ENCODE measurements around the gene LIPK. TPM values are rescaled to one million over a fixed set of nuclear protein-coding genes. Genes with fewer than 3 reads are reported as not detected.

The LIPK gene
- total and polyA plus RNA-seq, 2 of the 8 experiments (the other 6 are each of a cell fraction or from before 2014, with no cell fraction given), result not detected

DNA sequence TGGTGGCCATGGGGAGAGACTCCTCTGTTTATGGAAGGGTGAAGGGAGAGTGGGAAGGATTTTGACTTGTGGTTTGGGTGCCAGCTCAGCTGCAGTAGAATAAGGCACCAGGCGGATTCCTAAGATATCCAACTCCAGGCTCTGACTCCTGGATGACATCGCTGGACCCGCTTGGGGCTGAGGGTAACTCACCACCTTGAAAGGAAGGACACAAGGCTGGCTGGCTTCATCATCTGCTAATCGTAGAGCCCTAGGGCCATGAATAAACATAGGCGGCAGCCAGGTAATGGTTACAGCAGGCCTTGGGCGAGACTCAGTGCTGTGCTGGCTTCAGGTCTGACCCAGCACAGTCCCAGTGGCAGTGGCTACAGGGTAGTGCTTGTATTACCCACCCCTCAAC is 16.7 kb upstream of the LIPK start:
- Histone ChIP-seq H3K23ac (ENCODE audit: insufficient read length) (no peak overlapping the region), H3K79me1 (ENCODE audit: low read depth, low read length) (no peaks in the 10 kb centered on the region), H3K4me2 (ENCODE audit: insufficient read depth in 1 of 2, low read depth in 2 of 2, low read length in 2 of 2) (no peak overlapping the region), H3K14ac (ENCODE audit: insufficient read length) (no peak overlapping the region), H3K36me3 (ENCODE audit: control insufficient read depth in 2 of 4, insufficient read depth in 4 of 4, low read length in 3 of 4) (no peaks in the 10 kb centered on the region), H4K91ac (replicated peaks; ENCODE audit: insufficient read length, low read length) (no peak overlapping the region), H3K4ac (replicated peaks; ENCODE audit: insufficient read length, low read depth, low read length) (no peak overlapping the region), H2BK20ac (ENCODE audit: low read length) (no peak overlapping the region), H3K23me2 (ENCODE audit: low read depth, low read length) (no peaks in the 10 kb centered on the region), H3K9ac (replicated peaks in 1 of 4; ENCODE audit: extremely low read depth in 1 of 4, low read depth in 3 of 4, low read length in 3 of 4) (no peak overlapping the region; a peak in 1 of 7 replicates), H3K4me1 (replicated peaks in 1 of 4; ENCODE audit: control insufficient read depth in 3 of 4, insufficient read depth in 4 of 4, low read length in 3 of 4) (no peaks in the 10 kb centered on the region), H2AFZ (ENCODE audit: low read length) (no peak overlapping the region), H2BK5ac (ENCODE audit: low read depth, low read length) (no peak overlapping the region), H4K8ac (ENCODE audit: extremely low read depth, insufficient read depth, low read length) (no peak overlapping the region), H4K5ac (ENCODE audit: insufficient read length, low read depth, low read length) (no peak overlapping the region), H2BK15ac (ENCODE audit: low read length) (no peak overlapping the region), H4K20me1 (replicated peaks in 1 of 2; ENCODE audit: control insufficient read depth in 1 of 2, insufficient read depth in 2 of 2, low read length in 2 of 2) (no peaks in the 10 kb centered on the region), H2BK12ac (ENCODE audit: low read depth, low read length) (no peak overlapping the region), H3K79me2 (ENCODE audit: control insufficient read depth in 1 of 2, insufficient read depth in 2 of 2, low read length in 2 of 2) (no peaks in the 10 kb centered on the region), H2BK120ac (replicated peaks; ENCODE audit: low read depth, low read length) (no peak overlapping the region), H3K18ac (ENCODE audit: extremely low read depth, low read length) (no peak overlapping the region), H2AK5ac (ENCODE audit: low read depth, low read length) (no peak overlapping the region), H3K4me3 (ENCODE audit: extremely low read depth in 1 of 4, insufficient read depth in 2 of 4, low read depth in 3 of 4, low read length in 4 of 4) (no peak overlapping the region), H3K56ac (replicated peaks; ENCODE audit: insufficient read length, low read depth, low read length) (no peak overlapping the region), H3K9me3 (ENCODE audit: insufficient read depth in 2 of 2, low read depth in 1 of 2, low read length in 1 of 2) (no peaks in the 10 kb centered on the region), H3K27me3 (replicated peaks in 1 of 4; ENCODE audit: control insufficient read depth in 3 of 4, extremely low read depth in 1 of 4, insufficient read depth in 3 of 4, low read length in 3 of 4) (peaks cover 0 to 2% (median 0%) of the 10 kb centered on the region in 4 experiments; a peak in 1 of 7 replicates), H3K27ac (ENCODE audit: low read depth, low read length) (no peak overlapping the region)
- WGBS, 2 experiments (ENCODE audit: extremely low coverage in 1 of 2, insufficient coverage in 1 of 2, insufficient read length in 1 of 2, insufficient replicate concordance in 2 of 2, low coverage in 1 of 2, low lambda C conversion rate in 2 of 2, missing lambda C conversion rate in 1 of 2), result 93% methylated on average over 6 of the region's 6 CpGs; no CpG with 5 or more reads in 1 of the 2 experiments
- ChIA-PET CTCF (ENCODE audit: partially characterized antibody) (interaction anchor here (0.6 to 6.1 kb wide), 12 partner anchors 9 to 342 kb away, joined by 3 to 63 read pairs (median 4); no protein-coding TSS in a partner anchor), POLR2A (ENCODE audit: partially characterized antibody) (no interaction called here)
- no peak for TF ChIP-seq TBP (IDR thresholded peaks at IDR 0.05; ENCODE audit: low read depth, low read length)
- FAIRE-seq, result no peak
- no peak for DNase-seq (ENCODE audit: low read depth in 1 of 2, low spot score in 2 of 2)

All from H1 (cell line).